HG03520 (cell line): ENCODE data around the gene MYO1A.
"Not testable (repeated sequence)": the region's sequence is repeated elsewhere in the genome, so short reads cannot be mapped to it uniquely, and the experiment has no call there.

Source experiments
- ATAC-seq: cut with Tn5 transposase; IDR thresholded peaks from one replicate; pipeline ENCODE4 v1.9.1; 2021; ENCODE audit warnings: mild to moderate bottlenecking, moderate library complexity; ENCODE audit not compliant: unreplicated experiment

MYO1A gene

DNA sequence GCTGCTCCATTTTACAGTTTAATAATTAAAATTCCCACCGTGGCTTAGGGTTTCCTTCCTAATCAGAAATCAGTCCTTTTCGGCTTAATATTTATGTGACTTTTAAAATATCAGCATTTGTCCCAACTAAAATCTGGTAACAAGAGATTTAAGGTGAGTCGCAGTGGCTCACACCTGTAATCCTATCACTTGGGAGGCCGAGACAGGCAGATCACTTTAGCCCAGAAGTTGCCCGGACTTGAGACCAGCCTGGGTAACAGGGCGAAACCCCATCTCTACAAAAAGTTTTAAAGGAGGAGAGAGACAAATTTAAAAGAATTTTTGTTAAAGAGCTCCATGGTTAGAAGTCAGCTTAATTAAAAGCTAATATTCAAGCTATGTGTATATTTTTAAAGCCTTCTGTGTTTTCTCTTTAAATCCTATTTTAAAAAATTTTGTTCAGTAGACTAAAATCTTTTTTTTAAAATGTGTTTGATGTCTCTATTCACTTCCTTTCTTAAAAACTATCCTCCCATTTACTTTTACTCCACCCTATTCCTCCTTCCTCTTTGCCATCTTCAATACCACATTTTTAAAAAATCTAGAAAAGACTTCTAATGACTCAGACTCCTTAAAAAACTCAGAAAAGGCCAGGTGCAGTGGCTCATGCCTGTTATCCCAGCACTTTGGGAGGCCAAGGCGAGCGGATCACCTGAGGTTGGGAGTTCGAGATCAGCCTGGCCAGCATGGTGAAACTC is 29.8 kb downstream of the MYO1A start:
- ATAC-seq, result no peak

DNA sequence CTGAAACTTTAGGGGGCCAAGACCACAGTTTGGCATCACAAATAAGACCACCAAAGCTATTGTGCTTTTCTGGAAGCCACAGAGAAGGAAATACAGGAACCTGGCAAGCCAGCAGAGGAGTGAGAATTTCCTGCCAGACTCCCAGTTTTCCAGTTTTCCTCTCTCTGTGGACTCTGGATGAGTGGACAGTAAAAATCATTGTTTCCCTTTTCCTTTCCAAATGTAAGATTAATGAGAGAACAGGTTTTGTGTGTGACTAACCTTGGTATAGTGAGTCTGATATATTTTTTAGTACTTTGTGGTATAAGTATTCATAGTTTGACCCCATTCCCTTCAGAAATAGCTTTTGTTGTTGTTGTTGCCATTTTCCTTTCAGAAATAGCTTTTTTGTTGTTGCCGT is 31.0 kb downstream of the MYO1A start:
- no peak for ATAC-seq

DNA sequence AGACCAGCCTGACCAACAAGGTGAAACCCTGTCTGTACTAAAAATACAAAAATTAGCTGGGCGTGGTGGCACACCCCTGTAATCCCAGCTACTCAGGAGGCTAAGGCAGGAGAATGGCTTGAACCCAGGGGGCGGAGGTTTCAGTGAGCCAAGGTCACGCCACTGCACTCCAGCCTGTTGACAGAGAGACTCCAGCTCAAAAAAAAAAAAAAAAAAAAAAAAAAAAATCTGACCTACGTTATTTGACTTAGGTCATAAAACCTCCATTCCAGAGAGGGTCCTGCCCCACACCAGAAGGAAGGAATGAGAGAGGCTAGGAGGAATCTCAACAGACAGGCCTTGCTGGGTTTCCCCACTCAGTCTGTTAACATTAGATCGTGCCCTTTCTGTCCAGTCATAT is 31.6 kb downstream of the MYO1A start:
- not testable (repeated sequence) for ATAC-seq

DNA sequence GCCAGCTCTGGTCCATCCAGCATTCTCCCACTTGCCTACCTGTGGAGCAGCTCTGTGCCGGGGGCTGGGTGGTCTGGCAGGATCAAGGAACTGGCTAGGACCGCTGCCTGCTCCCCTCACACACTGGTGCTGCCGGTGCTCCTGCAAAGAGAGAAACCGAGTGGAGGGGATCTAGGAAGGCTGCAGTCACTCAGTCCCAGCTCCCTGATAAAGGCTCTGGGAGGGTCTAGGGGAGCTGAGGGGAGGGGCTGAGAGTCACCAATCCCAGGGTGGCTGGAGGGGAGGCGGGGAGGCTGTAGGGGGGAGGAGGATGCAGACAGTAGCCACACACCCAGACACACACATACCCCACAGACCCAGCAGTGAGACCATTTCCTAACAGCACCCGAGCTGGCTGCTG is 33.6 kb downstream of the MYO1A start, which contains the start of gene TAC3:
TSS of gene TAC3 (minus strand) at position 182 of the 400 bp plus-strand sequence. CDS start 732 bp downstream, outside the sequence.
- ATAC-seq, result no peak

DNA sequence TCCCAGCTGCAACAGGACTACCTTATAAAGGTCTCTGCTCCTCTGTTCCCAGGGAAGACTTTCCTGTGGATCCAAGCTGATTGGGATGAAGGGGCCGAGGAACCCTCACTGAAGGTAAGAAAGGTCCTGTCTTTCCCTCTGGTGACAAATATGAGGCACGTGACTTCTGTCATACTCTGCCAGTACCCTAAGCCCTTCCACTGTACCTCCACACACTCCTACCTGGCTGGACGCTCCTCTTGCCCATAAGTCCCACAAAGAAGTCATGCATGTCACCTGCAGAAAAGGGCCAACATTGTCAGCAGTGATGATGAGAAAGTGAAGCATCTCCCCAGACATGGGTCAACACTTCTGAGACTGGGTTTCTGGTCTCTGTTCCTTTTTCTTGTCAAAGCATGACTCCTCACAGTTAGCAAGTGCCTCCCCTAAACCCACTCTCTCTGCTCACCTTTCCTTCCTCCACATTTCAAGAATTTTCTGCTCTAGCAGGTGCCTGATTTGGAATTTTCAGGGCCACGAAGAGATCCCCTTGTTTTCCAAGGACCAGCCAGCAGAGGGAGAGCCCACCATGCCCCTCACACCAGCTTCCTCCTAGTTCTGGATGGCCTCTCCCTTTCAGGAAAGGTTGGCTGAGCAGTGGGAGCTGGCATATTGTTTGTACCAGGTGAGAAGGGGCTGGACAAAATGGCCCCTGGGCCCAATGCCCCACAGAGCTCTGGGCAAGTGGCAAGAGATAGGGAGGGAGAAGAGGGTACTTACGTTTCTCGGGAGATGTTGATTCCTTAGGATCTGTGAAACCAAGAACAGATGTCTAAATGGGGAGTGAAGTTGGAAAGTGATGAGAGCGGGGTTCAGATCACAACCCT is 37.1 kb downstream of the MYO1A start:
- no peak for ATAC-seq

DNA sequence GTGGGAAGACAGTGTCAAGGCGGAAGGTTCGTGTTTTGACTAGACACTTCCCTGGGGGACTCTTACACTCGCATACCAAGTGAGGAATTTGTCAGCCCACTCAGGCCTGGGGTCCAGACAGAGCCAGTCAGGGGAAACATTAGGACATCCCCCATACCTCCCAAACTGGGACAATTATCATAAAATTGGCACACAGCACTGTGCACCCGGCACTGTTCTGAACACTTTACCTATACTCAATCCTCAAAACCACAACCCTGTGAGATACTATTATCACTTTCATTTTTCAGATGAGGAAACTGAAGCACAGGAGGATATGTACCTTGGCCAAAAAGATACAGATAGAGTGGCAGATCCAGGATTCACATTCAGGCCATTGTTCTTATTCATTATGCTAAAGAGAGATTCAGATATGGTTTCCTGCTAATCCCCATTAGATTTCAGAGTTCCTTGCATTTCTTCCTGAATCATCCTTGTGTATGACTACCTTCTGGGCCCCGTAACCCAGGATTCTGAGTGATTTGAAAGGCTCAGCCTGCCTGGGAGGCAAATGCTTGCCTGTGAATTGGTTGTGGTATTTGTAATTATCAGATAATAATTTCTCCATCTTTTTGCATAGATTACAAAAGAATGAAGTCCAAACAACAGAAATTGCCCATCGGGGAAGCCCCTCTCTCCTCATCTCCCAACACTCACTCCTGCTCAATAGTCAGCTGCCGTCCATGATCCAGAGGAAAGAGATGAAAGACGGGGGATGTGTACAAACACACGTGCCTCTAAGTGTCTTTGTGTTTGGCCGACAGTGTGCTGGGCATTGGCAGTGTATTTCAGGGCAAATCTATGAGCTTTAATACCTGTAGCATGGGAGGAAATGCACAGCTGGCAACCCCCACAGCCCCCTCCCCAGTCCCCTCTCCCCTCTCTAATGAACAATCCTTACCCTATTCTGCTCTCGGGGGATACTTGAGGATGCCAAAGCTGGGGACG is 38.2 kb downstream of the MYO1A start:
- ATAC-seq, result no peak

DNA sequence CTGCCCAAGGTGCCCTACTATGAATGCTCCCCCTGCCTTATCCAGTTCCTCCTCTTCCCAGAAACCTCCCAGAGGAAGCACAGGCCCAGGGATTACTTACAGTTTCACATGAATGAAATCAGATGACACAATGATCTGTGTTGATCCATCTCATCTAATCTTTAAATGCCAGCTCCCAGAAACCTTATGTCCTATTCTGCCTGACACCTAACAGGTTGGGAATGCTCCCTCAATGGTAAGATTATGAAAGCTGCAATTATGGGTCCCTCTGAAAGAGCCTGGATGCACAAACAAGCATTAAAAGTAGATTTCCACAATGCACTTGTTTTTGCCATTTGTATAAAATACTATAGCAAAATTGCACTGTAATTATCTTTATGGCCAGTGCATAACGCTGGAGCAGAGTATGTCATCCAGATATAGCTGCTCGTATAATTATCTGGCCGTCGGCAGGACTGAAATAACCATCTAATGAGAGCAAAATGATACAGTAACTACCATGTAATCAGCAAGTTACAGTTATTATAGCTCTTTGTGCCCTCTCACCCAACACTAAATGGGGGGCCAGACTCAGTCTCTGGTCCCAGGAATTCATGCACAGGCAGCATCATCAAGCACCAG is 39.2 kb downstream of the MYO1A start:
- ATAC-seq, result no peak

DNA sequence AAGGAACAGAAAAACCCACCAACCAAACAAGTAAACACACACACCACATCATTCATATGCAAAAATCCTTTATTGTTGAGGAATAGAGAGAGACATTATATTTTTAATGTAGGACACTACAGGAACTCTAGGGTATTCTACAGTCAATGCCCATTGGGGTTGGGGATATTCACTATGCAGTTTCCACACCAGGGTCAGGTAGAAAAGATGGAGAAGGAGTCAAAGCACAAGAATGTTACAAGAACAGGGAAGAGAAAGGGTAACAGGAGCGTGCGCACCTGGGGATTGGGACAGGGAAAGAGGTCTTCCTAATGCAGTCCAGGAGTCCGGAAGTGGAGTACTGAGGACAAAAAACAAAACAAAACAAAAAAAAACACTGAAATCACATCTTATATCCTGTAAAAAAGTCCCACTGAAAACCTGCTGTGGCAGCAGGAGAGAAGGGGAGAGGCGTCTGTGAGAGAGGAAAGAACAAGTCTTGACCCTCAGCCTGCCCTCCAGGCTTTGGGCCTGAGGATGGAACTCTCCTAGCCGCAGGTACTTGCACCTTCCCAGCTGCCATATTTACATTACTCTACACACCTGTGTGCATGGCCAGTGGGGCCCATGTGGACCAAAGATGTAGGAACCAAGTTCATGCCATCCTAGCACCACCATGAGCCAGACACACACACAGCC is 39.8 kb downstream of the MYO1A start:
- ATAC-seq, result no peak

DNA sequence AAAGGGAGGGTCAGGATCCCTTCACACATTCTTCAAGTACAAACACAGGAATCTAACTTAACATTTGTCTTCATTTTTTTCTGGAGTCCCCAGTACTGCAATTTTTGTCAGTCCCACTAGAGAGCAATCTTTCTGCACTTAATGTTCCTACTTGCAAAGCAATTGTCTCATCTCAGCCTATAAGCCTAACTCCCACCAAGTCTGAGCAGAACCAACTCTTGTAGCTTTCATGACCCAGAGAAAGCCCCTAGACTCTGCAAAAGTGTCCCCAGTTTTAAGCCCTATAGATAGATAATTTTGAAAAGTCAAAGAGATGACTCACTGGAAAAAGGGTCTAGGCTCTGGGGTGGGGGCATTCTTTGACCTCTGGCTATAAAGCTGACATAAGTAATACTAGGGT is 41.8 kb downstream of the MYO1A start:
- ATAC-seq, result no peak

DNA sequence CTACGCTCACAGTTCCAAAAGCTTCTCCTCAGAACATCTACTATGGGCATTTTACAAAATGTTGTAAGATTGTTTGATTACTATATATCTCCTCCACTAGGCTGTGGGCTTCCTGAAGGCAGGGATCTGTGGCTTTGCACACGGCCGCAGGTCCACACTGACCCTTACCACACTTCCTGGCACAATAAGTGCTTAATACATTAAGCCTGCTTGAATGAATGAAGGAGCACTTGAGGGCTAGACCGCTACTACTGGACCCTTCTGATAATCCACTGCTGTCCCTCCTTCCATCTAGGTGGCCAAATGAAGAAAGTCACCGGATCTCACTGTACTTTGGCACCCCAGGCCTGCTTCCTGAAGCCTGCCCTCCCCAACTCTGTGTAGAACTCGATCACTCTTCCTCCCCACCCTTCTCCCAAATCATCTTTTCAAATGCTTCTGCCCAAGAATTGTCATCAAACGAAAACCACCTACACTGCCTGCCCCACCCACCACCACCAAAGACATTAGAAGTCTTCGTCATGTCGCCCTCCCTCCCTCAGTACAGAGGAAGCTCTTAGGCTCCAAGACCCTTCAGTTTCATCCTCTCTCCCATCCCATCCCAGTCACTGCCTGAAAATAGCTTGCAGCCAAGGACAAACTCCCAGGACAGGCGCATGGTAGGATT is 43.0 kb downstream of the MYO1A start:
- no peak for ATAC-seq

DNA sequence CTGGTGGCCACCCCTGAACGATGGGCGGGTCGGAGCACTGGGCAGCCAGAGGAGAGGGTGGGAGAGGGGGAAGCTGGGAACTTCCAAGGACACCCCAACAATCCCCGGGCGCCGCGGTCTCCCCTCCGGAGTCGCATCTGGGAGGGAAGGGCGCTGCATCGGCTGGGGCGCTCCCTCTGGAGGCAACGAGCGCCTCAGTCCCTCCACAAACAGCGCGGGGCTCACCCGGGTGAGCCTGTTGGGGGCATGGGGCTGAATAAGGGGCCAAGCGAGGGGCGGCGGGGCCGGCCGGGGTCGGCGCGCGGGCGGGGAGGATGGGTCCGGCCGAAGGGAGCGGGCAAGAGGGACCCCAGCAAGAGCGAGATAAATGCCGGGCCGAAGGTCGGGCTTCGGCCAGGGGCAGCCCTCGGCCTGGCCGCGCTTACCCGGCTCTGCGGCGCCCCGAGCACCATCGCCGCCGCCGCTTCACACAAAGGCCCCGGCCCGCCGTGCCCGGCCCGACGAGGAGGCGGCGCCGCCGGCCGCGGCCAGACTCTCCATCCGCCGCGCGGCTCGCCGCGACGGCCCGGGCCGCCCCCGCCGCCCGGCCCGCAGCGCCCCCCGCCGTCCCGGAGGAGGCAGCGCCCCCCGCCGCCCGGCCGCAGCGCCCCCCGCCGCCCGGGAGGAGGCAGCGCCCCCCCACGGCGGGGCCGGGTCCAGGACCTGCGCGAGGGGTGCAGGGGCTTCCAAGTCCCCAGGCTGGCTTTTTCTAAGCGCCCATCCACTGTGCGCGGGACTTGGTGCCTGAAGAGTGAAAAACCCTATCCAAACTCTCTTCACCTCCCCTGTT is 43.7 kb downstream of the MYO1A start, which contains the start of gene ZBTB39:
TSS of gene ZBTB39 (minus strand) at position 567 of the 829 bp plus-strand sequence. CDS start 1,629 bp downstream, outside the sequence.
- ATAC-seq, result peak; percentile 62

DNA sequence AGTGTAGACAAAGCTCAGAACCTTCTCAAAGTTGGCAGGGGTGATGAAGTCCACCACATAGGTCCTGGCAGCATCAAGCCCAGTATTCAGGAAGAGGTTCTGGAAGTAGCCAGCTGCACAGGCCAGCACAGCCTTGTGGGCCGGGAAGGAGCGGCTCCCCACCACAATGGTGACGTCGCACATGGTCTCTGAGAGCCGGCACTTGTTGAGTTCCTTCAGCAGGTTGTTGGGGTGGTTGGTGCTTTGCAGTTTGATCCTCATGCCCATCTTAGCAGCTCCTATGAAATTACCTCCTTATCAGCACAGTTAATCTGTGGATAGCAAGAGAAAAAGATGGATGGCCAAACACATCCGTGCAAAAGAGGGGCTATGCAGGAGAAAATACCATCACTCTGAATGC is 45.3 kb downstream of the MYO1A start:
- no peak for ATAC-seq

DNA sequence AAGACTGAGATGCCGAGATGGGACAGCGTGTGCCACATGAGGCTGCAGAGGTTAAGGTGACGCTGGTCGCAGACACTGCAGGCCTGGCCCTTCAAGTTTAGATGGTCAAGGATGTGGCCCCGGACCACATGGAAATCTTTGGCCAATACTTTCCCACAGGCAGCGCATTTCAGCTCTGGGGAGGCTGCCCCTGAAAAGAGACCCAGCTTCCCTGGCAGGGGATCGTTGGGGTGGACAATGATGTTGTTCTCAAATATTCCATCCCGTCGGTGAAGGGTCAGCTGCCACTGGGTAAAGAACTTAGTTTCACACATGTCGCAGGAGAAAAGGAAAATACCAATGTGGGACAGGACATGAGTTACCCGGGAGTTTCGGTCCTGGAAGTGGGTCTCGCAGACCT is 46.5 kb downstream of the MYO1A start:
- no peak for ATAC-seq

DNA sequence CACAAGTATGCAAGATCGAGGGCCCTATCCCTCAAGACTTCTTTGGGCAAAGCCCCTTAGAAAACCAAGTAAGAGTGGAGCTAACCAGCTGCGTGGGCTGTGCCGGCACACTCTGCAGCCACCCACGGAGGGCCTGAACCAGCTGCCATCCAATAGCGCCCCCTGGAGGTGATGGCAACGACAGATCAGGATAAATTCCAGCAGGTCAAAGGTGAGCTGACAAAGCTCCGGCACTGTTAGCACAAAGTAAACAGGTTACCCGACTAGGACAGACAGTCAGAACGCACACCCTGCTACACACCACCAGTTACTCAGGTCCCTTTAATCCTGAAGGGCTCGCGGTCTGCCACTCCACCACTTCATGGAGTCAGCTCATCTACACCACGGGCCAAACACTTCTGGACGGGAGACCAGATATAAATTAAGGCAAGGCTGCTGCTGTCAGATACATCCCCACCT is 48.5 kb downstream of the MYO1A start:
- ATAC-seq, result no peak

DNA sequence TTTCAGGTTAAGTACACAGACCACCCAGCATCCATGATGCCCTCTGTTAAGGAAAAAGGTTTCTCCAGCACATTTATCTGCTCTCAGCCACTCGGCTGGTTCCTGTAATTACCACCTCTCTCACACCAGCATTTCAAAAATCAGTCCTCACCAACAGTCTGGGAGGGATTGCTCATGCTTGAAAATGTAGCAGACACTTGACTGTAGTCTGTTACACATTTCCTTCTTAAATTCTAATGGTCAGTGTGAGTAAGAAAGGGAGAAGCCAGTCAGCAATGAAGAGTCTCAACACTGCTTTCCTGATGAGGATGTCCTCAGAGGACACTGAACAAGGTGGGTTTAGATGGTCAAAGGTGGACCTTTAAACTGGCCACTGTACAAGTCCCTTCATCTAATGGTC is 49.5 kb downstream of the MYO1A start:
- ATAC-seq, result no peak

DNA sequence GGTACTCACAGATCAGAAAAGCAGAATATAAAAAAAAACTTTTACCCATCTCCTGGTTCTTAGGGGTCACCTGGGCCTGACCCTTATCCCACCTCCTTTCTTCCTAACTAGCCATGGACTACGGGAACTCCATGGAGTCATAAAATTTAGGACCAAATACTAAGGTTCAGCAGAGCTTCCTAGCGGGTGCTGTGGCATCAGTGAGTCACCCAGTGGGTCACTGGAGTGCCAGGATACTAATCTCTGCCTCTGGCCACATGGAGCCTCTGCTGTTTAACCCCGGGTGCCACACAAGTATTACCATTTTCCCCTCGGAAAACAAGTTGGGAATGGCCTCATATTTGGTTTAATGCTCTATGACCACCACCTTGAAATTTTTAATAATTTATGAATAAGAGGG is 50.5 kb downstream of the MYO1A start:
- no peak for ATAC-seq

DNA sequence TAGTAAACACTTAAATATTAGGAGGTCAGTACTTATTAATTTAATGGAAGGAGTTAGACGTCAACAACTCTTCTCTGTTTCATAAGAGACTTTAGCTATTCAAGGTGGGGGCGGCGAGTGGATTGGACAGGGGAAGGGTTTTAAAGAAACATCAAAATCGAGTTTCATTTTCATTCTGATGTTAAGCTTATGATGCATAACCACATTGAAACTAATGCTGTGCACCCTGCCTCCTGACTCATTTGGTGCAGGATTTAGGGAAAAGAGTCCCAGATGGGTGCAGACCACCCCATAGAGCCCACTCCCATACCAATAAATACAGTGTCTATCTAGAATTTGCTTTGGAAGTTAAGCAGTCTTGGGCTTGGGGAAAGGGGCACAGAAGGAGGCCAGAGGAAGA is 50.9 kb downstream of the MYO1A start:
- ATAC-seq, result peak; percentile 56

DNA sequence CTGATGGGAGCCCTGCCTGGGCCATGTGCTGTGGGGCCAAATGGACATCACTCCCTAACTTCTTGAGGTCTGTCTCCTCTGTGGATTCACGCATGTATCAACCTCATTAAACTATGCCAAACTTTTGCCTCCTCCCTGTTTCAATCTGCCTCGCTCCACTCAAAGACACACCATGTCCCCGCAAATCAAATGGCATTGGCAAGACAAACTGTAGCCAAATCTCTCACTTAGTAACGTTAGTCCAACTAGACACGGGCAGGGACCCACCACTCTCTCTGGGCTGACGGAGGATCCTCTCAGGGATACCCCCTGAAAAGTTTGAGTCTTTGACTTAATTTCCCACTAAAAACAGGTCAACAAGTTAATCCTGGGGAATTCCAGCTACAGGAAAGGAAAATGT is 51.6 kb downstream of the MYO1A start:
- no peak for ATAC-seq
